Liver (tissue), 9 donors: ENCODE measurements around the gene C1orf52. TPM values are rescaled to one million over a fixed set of nuclear protein-coding genes. Genes with fewer than 3 reads are reported as not detected.

Experiments used
- DNase-seq: peaks from one replicate; pipeline ENCODE4 v3.0.0-alpha.2; 2017; ENCODE audit warnings: low spot score
- H3K27ac ChIP-seq, 2 donors: one replicate each; pipeline ENCODE4 v1.7.0; 2013; ENCODE audit warnings: inconsistent platforms in 2 of 2, low read length in 2 of 2, control low read depth in 1 of 2, low read depth in 1 of 2, mild to moderate bottlenecking in 1 of 2
- H3K27me3 ChIP-seq, 4 donors: one replicate each; pipeline versions ENCODE4 v1.6.1 to v1.7.0; 2013; ENCODE audit warnings: low read length in 3 of 4, inconsistent platforms in 1 of 4, mild to moderate bottlenecking in 1 of 4, moderate library complexity in 1 of 4; ENCODE audit not compliant: control insufficient read depth in 4 of 4, insufficient read depth in 4 of 4
- H3K36me3 ChIP-seq, 4 donors: one replicate each; pipeline versions ENCODE4 v1.6.1 to v1.7.0; 2013; ENCODE audit warnings: low read length in 3 of 4, mild to moderate bottlenecking in 3 of 4, low read depth in 1 of 4, moderate library complexity in 1 of 4; ENCODE audit not compliant: control insufficient read depth in 4 of 4, insufficient read depth in 3 of 4
- H3K4me1 ChIP-seq, 4 donors: one replicate each; pipeline versions ENCODE4 v1.6.1 to v1.7.0; 2013; ENCODE audit warnings: low read length in 3 of 4, mild to moderate bottlenecking in 3 of 4, moderate library complexity in 1 of 4; ENCODE audit not compliant: control insufficient read depth in 4 of 4, insufficient read depth in 4 of 4
- H3K4me3 ChIP-seq, 3 donors: one replicate each; pipeline versions ENCODE4 v1.6.1 to v1.7.0; 2013; ENCODE audit warnings: low read length in 3 of 3, control low read depth in 1 of 3, low read depth in 1 of 3, mild to moderate bottlenecking in 1 of 3
- H3K9ac ChIP-seq, 2 donors: one replicate each; pipeline ENCODE4 v1.7.0; 2013; ENCODE audit warnings: low read length in 2 of 2, mild to moderate bottlenecking in 2 of 2, moderate library complexity in 2 of 2, control low read depth in 1 of 2, low read depth in 1 of 2
- H3K9me3 ChIP-seq, 4 donors: one replicate each; pipeline versions ENCODE4 v1.6.1 to v1.7.0; 2013; ENCODE audit warnings: low read length in 3 of 4; ENCODE audit not compliant: control insufficient read depth in 4 of 4
- ATF3 ChIP-seq: IDR thresholded peaks from 2 replicates; pipeline ENCODE4 v1.6.1; 2016; ENCODE audit warnings: antibody characterized with exemption
- CTCF ChIP-seq: fragments of 150-350 bp; IDR thresholded peaks from 2 replicates; pipeline ENCODE4 v1.5.1; 2017; ENCODE audit warnings: improper control_type of control experiment, low read depth, low read length; ENCODE audit not compliant: missing input control
- EGR1 ChIP-seq, 2 donors: IDR thresholded peaks; 2 replicates each; pipeline ENCODE4 v1.6.1; 2016 to 2018; ENCODE audit warnings: antibody characterized with exemption in 2 of 2, low read depth in 2 of 2
- FOXA1 ChIP-seq: IDR thresholded peaks from 2 replicates; pipeline ENCODE4 v1.6.1; 2016; ENCODE audit warnings: antibody characterized with exemption
- FOXA2 ChIP-seq: IDR thresholded peaks from 2 replicates; pipeline ENCODE4 v1.6.1; 2016; ENCODE audit warnings: antibody characterized with exemption
- GABPA ChIP-seq, 2 donors: IDR thresholded peaks in 1 of 2; conservative IDR thresholded peaks in 1 of 2; 2 replicates each; pipeline ENCODE4 v1.6.1; 2016; ENCODE audit warnings: antibody characterized with exemption in 2 of 2, mild to moderate bottlenecking in 1 of 2, moderate library complexity in 1 of 2
- HNF4A ChIP-seq, 2 donors: conservative IDR thresholded peaks; 2 replicates each; pipeline ENCODE4 v1.6.1; 2016; ENCODE audit warnings: antibody characterized with exemption in 2 of 2, mild to moderate bottlenecking in 2 of 2
- HNF4G ChIP-seq: IDR thresholded peaks from 2 replicates; pipeline ENCODE4 v1.6.1; 2016; ENCODE audit warnings: antibody characterized with exemption
- JUND ChIP-seq, 2 donors: IDR thresholded peaks; 2 replicates each; pipeline ENCODE4 v1.6.1; 2016; ENCODE audit warnings: antibody characterized with exemption in 2 of 2
- MAX ChIP-seq: IDR thresholded peaks from 2 replicates; pipeline ENCODE4 v1.6.1; 2016; ENCODE audit warnings: antibody characterized with exemption
- NR2F2 ChIP-seq: IDR thresholded peaks from 2 replicates; pipeline ENCODE4 v1.6.1; 2016; ENCODE audit warnings: antibody characterized with exemption
- RAD21 ChIP-seq, 2 donors: IDR thresholded peaks; 2 replicates each; pipeline ENCODE4 v1.6.1; 2016; ENCODE audit warnings: antibody characterized with exemption in 2 of 2, mild to moderate bottlenecking in 2 of 2
- REST ChIP-seq: IDR thresholded peaks from 2 replicates; pipeline ENCODE4 v1.6.1; 2016; ENCODE audit warnings: antibody characterized with exemption, mild to moderate bottlenecking
- RXRA ChIP-seq, 2 donors: IDR thresholded peaks; 2 replicates each; pipeline ENCODE4 v1.6.1; 2017 to 2018; ENCODE audit warnings: antibody characterized with exemption in 2 of 2, mild to moderate bottlenecking in 1 of 2
- SP1 ChIP-seq: IDR thresholded peaks from 2 replicates; pipeline ENCODE4 v1.6.1; 2018; ENCODE audit warnings: antibody characterized with exemption, mild to moderate bottlenecking
- TAF1 ChIP-seq: conservative IDR thresholded peaks from 2 replicates; pipeline ENCODE4 v1.6.1; 2016; ENCODE audit warnings: antibody characterized with exemption, mild to moderate bottlenecking
- YY1 ChIP-seq: IDR thresholded peaks from 2 replicates; pipeline ENCODE4 v1.6.1; 2016; ENCODE audit warnings: antibody characterized with exemption, mild to moderate bottlenecking
- ZBTB33 ChIP-seq: IDR thresholded peaks from 2 replicates; pipeline ENCODE4 v1.6.1; 2016; ENCODE audit warnings: antibody characterized with exemption
- WGBS: extraction: QIAGEN DNeasy Blood & Tissue Kit; methylation state at CpG from one replicate; pipeline ENCODE4 v1.1.7; 2013; 5-methylcytosine and 5-hydroxymethylcytosine counted together
- polyA plus RNA-seq, 2 donors: library from polyadenylated mRNA; stranded (reverse) in 1 of 2; unstranded in 1 of 2; fragments of 200-250 nt in 1 of 2; fragments of >200 nt in 1 of 2; fragmentation: Nextera tagmentation in 1 of 2; extraction: Ambion mirVana in 1 of 2; gene quantifications; one replicate each; pipeline versions ENCODE4 v1.2.1 to v1.2.3, GENCODE V29; 2013 to 2015
- total RNA-seq, 2 donors: library from RNA; depleted of rRNA; stranded (reverse); fragments of >200 nt; gene quantifications; one replicate each; pipeline ENCODE4 v1.2.3, GENCODE V29; 2014
- donor health status: healthy.
- donor health status: healthy.
- donor health status: healthy.
- donor health status: healthy.
- donor health status: healthy.

The C1orf52 gene
- total and polyA plus RNA-seq, 4 donors: 6.1 to 10.9 (median 7.3) TPM

GRCh38 chr1:85275701-85276214 is 16.3 kb upstream of the C1orf52 start:
- H3K27ac ChIP-seq: peak overlapping the region; percentile 90 to 92
- H3K4me1 ChIP-seq: peaks cover 0 to 35% (median 18%) of the 10 kb centered on the region in 4 donors
- H3K4me3 ChIP-seq: peak overlapping the region; percentile 80 to 97 (median 95)
- 2% methylated on average over 13 of the region's 13 CpGs for WGBS
- DNase-seq: no peak
- H3K27me3 ChIP-seq: no peaks in the 10 kb centered on the region
- peak overlapping the region; percentile 85 to 96 for H3K9ac ChIP-seq
- H3K9me3 ChIP-seq: no peaks in the 10 kb centered on the region
- H3K36me3 ChIP-seq: no peaks in the 10 kb centered on the region
- TF ChIP-seq HNF4A (conservative IDR thresholded peaks at IDR 0.05) (no peak), ZBTB33 (no peak), TAF1 (no peak), MAX (no peak), JUND (IDR thresholded peaks at IDR 0.05) (no peak), EGR1 (IDR thresholded peaks at IDR 0.05; ENCODE audit: low read depth in 2 of 2) (no peak), REST (no peak), RXRA (IDR thresholded peaks at IDR 0.05) (no peak), CTCF (no peak), ATF3 (no peak), GABPA (IDR thresholded peaks at IDR 0.05 in 1 of 2, conservative IDR thresholded peaks at IDR 0.05 in 1 of 2) (no peak), FOXA2 (no peak), NR2F2 (no peak), RAD21 (IDR thresholded peaks at IDR 0.05) (no peak), HNF4G (no peak), YY1 (no peak), FOXA1 (no peak), SP1 (no peak)
